D341Med (cell line): ENCODE data around the gene FAM111A.
"Not testable (repeated sequence)": the region's sequence is repeated elsewhere in the genome, so short reads cannot be mapped to it uniquely, and the experiment has no call there.

Experiments
- DNase-seq: peaks from one replicate; pipeline ENCODE4 v3.0.0; 2012; ENCODE audit warnings: low spot score

FAM111A gene

GRCh38 chr11:59142530-59143507 lies at the start of gene FAM111A:
Gene FAM111A, plus strand, starts transcription at chr11:59142856. Its CDS starts 6,017 bp downstream, at chr11:59148873.
- peak; percentile 67 for DNase-seq

GRCh38 chr11:59093576-59093975 lies 49.1 kb upstream of the FAM111A start:
- not testable (repeated sequence) for DNase-seq

DNA sequence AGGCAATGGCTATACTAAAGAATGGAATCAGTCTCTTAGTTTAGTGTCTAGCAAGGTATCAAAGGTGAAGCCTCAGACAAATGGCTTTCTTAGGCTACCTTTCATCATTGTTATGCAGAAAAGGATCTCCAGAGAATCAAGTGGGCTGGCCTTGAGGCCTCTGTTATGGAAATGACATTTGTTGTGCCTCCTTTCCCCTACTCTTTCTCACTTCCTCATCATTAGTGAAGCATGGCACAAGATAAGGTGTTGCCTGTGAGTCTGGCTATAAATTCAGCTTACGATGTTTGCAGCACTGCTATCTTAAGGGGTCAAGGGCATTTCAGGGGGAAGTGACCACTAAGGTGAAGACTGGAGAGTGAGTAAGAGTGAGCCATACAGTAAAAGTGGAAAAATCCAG lies 47.4 kb upstream of the FAM111A start:
- not testable (repeated sequence) for DNase-seq

DNA sequence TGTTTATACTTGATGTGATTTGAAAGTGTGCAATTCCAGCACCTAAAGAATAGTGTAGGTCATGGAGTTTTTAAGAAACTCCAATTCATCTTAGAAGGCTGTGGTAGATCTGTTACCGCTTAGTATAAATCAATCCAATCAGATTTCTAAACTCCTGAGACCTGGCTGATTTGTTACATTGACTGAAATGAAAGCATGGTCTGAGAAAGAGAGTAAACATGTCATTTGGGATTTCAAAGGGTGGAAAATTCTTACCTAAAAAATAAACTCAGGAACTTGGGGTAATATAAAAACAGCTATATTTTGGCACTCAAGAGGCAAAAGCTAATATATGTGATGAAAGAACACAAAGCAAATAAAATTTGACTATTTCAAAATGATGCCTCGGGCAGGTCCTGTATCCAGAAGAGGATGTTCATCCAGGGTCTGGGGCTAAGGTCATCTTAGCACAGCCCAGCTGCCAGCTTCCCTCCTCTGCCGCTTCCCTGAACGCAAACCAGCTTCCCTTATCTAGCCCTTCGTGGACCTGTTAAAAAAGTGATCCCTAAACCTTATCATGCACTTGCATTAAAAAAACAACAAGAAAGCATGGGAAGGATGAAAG lies 46.6 kb upstream of the FAM111A start:
- not testable (repeated sequence) for DNase-seq

GRCh38 chr11:59097113-59097708 lies 45.4 kb upstream of the FAM111A start:
- DNase-seq, result peak; percentile 36

DNA sequence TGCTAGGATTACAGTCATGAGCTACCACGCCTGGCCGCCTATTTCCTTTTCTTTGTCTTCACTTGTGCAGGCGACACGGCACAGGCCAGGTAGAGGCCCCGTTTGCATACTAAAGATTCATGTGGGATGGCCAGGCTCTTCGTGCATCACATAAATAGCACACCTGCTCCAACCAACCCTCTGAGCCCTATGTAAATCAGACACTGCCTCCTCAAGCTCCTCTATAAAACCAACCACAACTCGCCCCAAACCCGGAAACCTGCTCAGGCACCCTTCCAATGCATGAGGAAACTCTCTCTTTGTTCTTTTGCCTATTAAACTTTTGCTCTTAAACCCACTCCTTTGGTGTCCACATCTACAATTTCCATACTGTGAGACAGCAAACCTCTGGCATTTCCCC lies 44.7 kb upstream of the FAM111A start:
- DNase-seq, result not testable (repeated sequence)

DNA sequence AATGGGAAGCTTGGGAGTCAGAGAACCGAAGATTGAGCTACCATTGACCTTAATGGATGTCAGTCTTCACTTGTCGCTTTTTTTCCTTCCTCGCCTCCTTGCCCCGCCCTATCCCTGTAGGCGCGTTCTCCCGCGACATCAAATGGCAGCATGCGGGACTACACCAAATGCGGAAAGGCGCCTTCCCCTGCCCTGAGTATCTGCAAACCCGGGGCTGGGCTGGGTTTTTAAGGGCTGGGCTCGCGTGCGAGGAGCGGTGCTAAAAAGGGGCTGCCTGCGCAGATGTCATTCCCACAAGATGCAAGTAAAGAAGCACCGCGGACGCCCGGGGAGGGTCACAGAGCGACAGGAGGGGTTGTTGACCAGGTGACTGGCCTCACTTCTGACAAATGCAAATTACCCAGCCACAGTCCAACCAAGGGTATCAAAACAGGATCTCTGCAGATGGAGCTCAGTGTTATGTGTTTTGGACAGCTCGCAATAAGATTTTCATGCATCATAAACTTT lies 40.3 kb upstream of the FAM111A start:
- no peak for DNase-seq

- DNase-seq, result peak; percentile 87
Observed at GRCh38 chr11:59106363-59107336, 36.0 kb upstream of the FAM111A start, which contains the start of gene FAM111B. Gene FAM111B, plus strand, starts transcription at chr11:59107237. Its CDS starts 2,389 bp downstream, at chr11:59109626.

DNA sequence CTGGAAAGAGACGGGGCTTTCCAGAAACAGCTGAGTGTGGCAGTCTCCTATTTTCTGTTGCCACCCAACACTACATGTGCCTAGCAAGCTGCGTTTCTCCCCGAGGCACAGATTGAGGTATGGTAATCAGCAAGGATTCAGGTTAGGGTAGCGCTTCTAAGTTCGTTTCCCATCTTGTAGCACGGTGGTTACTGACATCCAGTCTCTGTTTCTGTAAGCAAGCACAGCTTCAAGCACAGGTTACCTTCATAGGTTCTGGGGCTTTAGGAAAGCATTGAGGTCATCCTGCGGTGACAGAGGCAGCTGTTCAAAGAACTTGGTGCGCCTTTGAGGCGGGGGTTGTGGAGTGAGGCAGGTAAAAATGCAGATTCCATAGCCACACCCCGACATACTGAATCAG lies 34.9 kb upstream of the FAM111A start:
- not testable (repeated sequence) for DNase-seq

DNA sequence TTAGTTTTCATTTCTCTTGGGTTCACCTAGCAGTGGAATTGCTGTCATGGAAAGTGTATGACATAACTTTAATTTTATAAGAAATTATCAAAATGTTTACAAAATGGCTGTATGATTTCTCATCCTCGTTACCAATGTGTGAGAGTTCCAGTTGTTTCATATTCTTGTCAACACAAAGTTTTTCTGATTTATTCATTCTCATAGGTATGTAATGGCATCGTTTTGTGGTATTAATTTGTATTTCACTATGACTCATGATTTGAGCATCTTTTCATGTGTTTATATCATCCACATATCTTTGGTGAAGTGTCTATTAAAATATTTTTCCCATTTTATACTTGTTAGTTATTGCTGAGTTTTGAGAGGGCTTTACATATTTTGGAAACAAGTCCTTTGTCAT lies 30.2 kb upstream of the FAM111A start:
- no peak for DNase-seq

DNA sequence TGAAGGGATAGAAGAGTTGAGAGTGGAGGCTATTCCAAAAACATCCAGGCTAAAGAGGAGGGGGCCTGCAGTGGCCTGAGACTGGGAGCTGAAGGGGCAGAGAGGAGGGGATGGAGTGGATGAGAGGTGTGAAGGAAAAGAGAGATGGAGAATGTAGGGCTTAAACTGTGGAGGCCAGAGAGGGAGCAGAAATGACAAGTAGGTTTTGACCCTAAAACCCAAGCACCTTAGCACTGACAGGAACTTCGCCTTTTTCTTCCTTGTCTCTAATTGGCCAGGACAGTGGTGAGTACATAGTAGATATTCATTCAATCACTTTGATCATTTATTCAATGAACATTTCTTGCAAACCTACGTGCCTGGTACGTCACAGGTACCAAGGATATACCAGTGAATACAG lies 28.3 kb upstream of the FAM111A start:
- no peak for DNase-seq

GRCh38 chr11:59115553-59115952 lies 27.1 kb upstream of the FAM111A start:
- DNase-seq, result no peak

- no peak for DNase-seq
Observed at GRCh38 chr11:59117774-59118173, 24.9 kb upstream of the FAM111A start.

GRCh38 chr11:59119826-59120225 lies 22.8 kb upstream of the FAM111A start:
- no peak for DNase-seq

GRCh38 chr11:59135648-59136461 lies 6.8 kb upstream of the FAM111A start:
- DNase-seq, result peak; percentile 91

DNA sequence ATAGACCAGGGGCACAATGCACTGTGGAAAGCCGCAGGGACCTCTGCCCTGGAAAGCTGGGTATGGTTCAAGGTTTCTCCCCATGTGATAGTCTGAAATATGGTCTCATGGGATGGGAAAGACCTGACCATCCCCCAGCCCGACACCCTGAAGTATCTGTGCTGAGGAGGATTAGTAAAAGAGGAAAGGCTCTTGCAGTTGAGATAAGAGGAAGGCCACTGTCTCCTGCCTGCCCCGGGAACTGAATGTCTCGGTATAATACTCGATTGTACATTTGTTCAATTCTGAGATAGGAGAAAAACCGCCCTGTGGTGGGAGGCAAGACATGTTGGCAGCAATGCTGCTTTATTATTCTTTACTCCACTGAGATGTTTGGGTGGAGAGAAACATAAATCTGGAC lies 6.1 kb upstream of the FAM111A start:
- DNase-seq, result not testable (repeated sequence)

GRCh38 chr11:59137190-59137589 lies 5.5 kb upstream of the FAM111A start:
- no peak for DNase-seq

DNA sequence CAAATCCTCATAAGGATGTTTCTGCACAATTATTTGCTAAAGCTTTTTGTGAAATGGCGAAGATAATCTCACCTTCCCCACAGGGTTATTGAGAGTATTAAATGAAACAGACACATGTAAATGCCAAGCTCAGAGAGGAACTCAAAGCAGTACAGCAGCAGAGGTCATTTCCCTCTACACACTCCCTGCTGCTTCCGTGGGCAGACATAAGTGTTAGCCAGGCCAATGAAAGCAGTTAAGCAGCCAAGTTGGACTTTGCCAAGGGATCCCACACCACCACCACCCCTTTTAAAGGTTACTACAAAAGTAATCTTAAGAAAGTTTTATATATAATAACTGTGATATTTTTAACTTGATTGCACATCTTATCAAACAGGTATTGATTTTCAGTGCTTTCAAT lies 4.0 kb upstream of the FAM111A start:
- DNase-seq, result no peak

DNA sequence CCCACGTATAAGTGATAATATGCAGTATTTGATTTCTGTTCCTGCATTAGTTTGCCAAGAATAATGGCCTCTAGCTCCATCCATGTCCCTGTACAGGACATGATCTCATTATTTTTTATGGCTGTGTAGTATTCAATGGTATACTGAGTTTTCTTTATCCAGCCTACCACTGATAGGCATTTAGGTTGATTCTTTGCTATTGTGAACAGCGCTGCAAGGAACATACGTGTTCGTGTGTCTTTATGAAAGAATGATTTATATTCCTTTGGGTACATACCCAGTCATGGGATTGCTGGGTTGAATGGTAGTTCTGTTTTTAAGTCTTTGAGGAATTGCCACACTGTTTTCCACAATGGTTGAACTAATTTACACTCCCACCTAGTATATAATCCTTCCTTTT lies 1.5 kb upstream of the FAM111A start:
- DNase-seq, result no peak

DNA sequence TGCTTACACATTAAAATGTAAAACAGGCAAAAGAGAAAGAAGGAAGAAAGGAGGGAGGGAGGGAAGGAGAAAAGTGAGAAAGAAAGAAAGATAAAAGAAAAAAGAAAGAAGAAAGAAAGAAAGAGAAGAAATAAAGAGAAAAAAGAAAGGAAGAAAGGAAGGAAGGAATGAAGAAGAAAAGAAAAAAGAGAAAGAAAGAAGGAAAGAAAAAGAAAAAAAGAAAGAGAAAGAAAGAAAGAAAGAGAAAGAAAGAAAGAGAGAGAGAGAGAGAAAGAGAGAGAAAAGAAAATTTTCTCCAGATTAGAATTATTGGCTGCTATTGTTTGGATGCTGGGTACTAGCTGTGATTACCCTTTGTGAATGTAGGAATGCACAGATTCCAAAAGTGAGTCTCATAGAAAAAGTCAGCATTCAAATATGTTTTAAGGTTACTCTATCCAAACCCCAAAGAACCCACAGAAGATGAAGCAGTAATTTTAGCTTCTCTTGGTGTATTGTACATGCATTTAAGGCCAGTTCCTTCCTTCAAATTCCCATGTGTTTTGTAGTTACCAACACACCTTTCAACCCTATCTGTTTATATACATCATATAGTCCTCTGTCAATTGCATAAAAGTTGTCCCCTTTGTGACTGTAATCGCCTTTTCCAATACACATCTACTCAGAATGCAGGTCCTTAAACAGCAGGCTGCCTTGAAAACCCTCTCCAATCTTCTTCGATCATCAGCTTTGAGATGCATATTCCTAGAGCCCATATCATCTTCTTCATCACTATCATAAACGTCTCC lies 789 bp upstream of the FAM111A start:
- DNase-seq, result no peak
